Gastrocnemius medialis (tissue), 4 donors: ENCODE data around the gene KCNJ4.

Experiments
- CTCF ChIP-seq, 5 experiments: fragments of 450-650 bp in 3 of 5; fragments of 200-600 bp in 2 of 5; sonication (generic) in 2 of 5; IDR thresholded peaks in 4 of 5; conservative IDR thresholded peaks in 1 of 5; 1 replicate in 4 of 5; 2 replicates in 1 of 5; pipeline ENCODE4 v1.5.1; 2016 to 2019; ENCODE audit warnings: antibody characterized with exemption in 5 of 5, mild to moderate bottlenecking in 3 of 5, moderate library complexity in 3 of 5
- POLR2A ChIP-seq, 2 donors: fragments of 450-650 bp; IDR thresholded peaks; one replicate each; pipeline ENCODE4 v1.6.1; 2017; ENCODE audit warnings: antibody characterized with exemption in 2 of 2, mild to moderate bottlenecking in 2 of 2, moderate library complexity in 2 of 2

- TF ChIP-seq POLR2A (IDR thresholded peaks at IDR 0.05) (no peak), CTCF (IDR thresholded peaks at IDR 0.05 in 4 of 5, conservative IDR thresholded peaks at IDR 0.05 in 1 of 5) (no peak)
These were observed 25.4 kb downstream of the KCNJ4 start for GRCh38 chr22:38429499-38430068.
